Ectodermal cell (in vitro differentiated cells): ENCODE results near the gene IL1B.

Source experiments
- H3K27ac ChIP-seq: 2 replicates; pipeline ENCODE4 v1.7.0; 2013; ENCODE audit warnings: mild to moderate bottlenecking, low read depth, low read length; ENCODE audit not compliant: insufficient read depth, poor library complexity, severe bottlenecking
- H3K27me3 ChIP-seq: 2 replicates; pipeline ENCODE4 v1.7.0; 2013; ENCODE audit warnings: mild to moderate bottlenecking, low read length; ENCODE audit not compliant: insufficient read depth, control insufficient read depth, poor library complexity, severe bottlenecking
- H3K36me3 ChIP-seq: one replicate; pipeline ENCODE4 v1.7.0; 2013; ENCODE audit warnings: low read length; ENCODE audit not compliant: control insufficient read depth, insufficient read depth
- H3K4me1 ChIP-seq: one replicate; pipeline ENCODE4 v1.7.0; 2013; ENCODE audit warnings: low read length; ENCODE audit not compliant: control insufficient read depth, insufficient read depth
- H3K4me3 ChIP-seq: 2 replicates; pipeline ENCODE4 v1.7.0; 2013; ENCODE audit warnings: low read depth, low read length, control low read depth; ENCODE audit not compliant: insufficient read depth
- H3K9me3 ChIP-seq: 2 replicates; pipeline ENCODE4 v1.7.0; 2013; ENCODE audit warnings: mild to moderate bottlenecking, low read length, moderate library complexity; ENCODE audit not compliant: control insufficient read depth
- WGBS, 2 experiments: methylation state at CpG; one replicate each; pipeline ENCODE4 v1.1.7; 2013; ENCODE audit warnings: missing lambda C conversion rate in 2 of 2; 5-methylcytosine and 5-hydroxymethylcytosine counted together

IL1B gene

DNA sequence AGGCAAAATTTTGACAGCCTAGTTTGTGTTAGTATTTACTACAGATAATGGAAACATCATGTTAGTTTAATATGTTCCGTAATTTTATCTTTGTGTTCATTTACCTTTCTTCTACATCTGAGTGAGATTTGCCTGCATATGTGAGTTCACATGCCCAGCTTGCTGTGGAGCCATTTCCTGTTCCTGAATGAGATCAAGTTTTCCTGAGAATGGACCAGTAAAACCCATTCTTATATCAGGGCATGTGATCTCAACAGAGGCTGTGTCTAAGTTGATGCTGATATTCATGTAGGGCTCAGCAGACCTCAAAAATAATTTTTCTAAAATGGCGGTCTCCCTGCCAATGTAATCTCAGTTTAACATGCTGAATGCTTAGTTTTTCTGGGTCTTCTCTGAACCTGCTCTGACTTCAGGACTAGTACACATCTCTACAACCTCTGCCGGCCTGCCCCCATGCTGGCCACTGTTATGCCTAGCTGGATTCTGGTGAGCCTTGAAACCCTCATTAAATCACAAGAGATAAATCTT lies 53.3 kb downstream of the IL1B start:
- Histone ChIP-seq H3K27me3 (no peaks in the 10 kb centered on the region), H3K9me3 (no peaks in the 10 kb centered on the region), H3K36me3 (no peaks in the 10 kb centered on the region), H3K4me3 (no peak overlapping the region), H3K27ac (no peak overlapping the region), H3K4me1 (peaks cover 7% of the 10 kb centered on the region)
- 93 to 95% methylated on average over 2 to 3 of the region's 3 CpGs for WGBS, 2 experiments

DNA sequence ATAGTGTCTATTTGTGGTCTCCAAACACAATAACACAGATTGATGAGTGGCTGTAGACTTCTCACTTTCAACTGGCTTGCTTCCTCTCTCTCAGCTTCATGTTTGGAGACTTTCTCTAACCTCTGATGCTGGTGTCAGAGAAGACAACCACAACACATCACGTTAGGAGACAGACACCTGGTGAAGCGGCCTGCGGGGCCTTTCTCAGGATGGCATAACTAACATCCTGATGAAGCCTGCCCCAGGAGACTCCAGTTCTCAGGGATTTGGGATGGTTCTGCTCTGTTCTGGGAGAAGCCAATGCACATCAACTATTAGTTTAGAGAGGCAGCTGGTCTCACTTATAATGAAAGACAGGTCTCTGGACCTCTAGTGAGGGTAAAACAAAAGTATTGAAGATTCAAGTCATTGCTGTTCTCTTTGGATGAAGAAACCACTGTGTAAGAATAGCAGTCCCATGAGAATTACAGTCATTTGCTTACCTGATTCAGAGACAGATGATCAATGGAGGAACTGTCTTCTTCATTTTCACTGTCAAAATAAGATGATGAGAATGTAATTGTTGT lies 54.3 kb downstream of the IL1B start:
- no peak overlapping the region for H3K27ac ChIP-seq
- H3K27me3 ChIP-seq: no peaks in the 10 kb centered on the region
- peaks cover 7% of the 10 kb centered on the region for H3K4me1 ChIP-seq
- no peak overlapping the region for H3K4me3 ChIP-seq
- no peaks in the 10 kb centered on the region for H3K36me3 ChIP-seq
- WGBS, 2 experiments: 80 to 85% methylated on average over 3 of the region's 3 CpGs
- no peaks in the 10 kb centered on the region for H3K9me3 ChIP-seq
